Activated gamma-delta T cell (primary cell): Measurements from ENCODE around the gene RPN1.
"Not testable (repeated sequence)": the region's sequence is repeated elsewhere in the genome, so short reads cannot be mapped to it uniquely, and the experiment has no call there.

Source experiments
- DNase-seq: peaks from one replicate; lab custom pipeline; 2025; lab: John Stamatoyannopoulos, UW

The RPN1 gene

DNA sequence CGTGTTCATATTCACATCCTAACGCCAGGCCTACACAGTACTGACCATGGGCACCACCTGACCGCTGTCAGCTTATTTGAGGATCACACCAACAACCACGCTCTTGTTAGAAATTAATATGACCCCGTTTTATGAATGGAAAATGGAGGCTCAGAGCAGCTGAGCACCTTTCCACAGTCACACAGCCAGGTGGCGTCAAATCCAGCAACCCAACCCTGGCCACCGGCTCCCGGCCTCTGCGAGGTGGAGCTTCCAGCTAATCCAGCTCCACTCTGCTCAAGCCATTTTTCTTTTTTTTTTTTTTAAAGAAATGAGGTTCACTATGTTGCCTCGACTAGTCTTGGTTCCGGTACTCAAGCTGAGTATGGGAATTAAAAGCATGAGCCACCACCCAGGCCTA lies 41.3 kb downstream of the RPN1 start:
- DNase-seq, result no peak

GRCh38 chr3:128607710-128608048 lies 42.9 kb downstream of the RPN1 start:
- no peak for DNase-seq

- no peak for DNase-seq
Measured at GRCh38 chr3:128606094-128606493, 44.5 kb downstream of the RPN1 start.

- DNase-seq, result no peak
Measured at GRCh38 chr3:128605091-128606046, 45.2 kb downstream of the RPN1 start.

DNA sequence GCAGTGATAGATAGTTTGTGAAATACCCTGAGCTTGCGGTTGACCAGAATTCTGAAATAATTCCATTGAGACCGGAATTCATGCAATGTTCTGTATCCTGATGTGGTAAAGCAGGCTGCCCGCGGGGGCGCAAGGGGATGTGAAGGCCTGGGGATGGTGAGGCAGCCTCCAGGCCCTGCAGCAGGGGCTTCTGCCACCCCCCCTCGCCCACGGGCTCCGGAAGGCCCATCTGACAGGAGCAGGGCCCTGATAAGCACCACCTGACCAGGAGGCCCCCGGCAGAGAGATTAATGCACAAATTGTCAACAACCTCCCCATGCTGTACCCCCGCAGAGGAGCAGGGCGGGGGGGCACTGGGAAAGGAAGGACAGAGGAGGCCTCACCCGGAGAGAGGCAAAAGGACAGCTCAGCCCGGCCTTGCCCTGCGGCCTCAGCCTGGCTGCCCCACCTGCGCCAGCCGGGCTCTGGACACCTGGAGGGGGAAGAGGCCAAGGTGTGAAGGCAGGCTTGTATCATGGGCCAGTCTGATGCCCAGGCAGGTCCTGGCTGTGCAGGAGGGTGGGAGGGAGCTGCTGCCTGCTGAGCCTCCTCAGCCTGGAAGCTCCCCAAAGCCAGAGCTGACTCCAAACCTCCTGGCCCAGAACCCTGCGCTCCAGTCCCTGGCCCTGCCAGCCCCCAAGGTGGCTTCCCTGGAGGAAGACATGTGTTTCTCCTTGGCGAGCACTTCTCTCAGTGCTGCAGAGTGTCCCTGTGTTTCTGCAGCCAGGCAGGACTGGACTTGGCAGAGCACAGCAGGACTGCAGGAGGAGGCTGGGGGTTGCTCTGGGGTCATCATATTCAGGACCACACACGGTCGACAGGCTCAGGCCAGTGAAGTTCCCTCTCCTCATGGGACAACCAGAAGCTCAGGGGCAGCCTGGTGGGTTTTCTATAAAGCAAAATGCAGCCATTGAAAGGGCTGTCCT lies 46.5 kb downstream of the RPN1 start:
- no peak for DNase-seq

- DNase-seq, result no peak
Measured at GRCh38 chr3:128603313-128603712, 47.3 kb downstream of the RPN1 start.

GRCh38 chr3:128598884-128599664 lies 51.5 kb downstream of the RPN1 start:
- DNase-seq, result no peak

GRCh38 chr3:128597900-128598299 lies 52.7 kb downstream of the RPN1 start:
- no peak for DNase-seq

DNA sequence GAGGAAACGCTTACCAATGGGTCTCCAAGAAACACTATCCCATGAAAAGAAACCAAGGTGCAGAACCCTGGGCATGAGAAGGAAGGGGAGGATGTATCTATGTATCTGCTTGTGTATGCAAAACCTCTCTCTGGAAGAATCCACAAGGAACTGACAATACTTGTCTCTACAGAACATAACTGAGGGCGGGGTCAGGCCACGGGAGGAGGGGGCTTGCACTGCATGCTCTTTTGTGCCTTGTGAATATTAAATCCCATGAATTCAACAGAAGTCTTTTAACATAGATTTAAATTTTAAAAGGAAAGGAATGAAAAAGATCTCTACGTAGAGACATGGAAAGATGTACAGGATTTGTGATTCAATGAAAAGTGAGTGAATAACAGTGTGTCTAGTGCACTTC lies 57.8 kb downstream of the RPN1 start:
- no peak for DNase-seq

GRCh38 chr3:128591738-128592426 lies 58.7 kb downstream of the RPN1 start:
- no peak for DNase-seq

DNA sequence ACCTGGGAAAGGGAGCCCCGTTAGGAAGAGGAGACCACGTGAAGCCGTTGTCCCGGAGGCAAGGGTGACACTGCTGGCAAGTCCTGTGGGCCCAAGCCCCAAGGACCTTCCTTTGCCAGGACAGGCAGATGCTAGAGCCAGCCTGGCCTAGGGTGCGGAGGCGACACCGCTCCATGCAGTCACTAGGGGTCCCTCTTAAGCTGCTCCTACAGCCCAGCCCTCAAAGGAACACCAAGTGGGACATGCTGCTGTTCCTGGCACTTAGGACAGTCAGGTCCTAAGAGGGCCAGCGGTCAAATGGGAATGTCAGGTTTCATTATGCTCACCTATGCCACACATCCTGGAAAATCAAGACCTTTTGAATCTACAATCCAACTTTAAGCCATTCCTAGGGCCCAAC lies 59.7 kb downstream of the RPN1 start:
- DNase-seq, result no peak

GRCh38 chr3:128589985-128590384 lies 60.6 kb downstream of the RPN1 start:
- DNase-seq, result not testable (repeated sequence)

DNA sequence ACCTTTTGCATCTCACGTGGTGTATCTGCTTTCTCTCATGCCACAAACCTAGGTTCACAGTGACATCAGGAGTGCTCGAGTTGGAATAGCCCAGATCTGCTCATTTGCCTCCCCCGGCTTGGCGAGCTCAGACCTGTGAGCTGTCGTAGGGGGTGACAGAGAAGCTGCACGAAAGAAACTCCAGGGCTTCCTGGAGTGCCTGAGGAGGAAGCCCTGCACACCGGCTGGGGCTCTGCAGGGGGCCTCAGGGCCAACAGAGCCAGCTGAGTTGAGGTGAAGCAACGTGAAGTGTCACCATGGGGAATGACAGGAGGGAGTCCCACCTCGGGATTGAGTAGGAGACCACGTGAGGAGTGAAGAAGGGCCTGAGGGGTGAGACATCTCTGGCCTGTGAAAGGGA lies 62.5 kb downstream of the RPN1 start:
- no peak for DNase-seq

GRCh38 chr3:128587391-128587790 lies 63.2 kb downstream of the RPN1 start:
- DNase-seq, result no peak

GRCh38 chr3:128586932-128587331 lies 63.7 kb downstream of the RPN1 start:
- not testable (repeated sequence) for DNase-seq

DNA sequence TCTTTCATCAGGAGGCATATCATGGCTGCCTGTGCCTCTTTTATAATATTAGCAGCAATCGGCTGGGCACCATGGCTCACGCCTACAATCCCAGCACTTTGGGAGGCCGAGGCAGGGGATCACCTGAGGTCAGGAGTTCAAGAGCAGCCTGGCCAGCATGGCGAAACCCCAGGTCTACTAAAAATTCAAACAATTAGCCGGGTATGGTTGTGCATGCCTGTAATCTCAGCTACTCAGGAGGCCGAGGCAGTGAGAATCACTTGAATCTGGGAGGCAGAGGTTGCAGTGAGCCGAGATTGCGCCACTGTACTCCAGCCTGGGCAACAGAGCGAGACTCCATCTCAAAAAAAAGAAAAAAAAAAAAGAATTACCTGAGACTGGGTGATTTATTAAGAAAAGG lies 64.2 kb downstream of the RPN1 start:
- not testable (repeated sequence) for DNase-seq

GRCh38 chr3:128585974-128586373 lies 64.6 kb downstream of the RPN1 start:
- no peak for DNase-seq

- no peak for DNase-seq
Measured at GRCh38 chr3:128585189-128585588, 65.4 kb downstream of the RPN1 start.

DNA sequence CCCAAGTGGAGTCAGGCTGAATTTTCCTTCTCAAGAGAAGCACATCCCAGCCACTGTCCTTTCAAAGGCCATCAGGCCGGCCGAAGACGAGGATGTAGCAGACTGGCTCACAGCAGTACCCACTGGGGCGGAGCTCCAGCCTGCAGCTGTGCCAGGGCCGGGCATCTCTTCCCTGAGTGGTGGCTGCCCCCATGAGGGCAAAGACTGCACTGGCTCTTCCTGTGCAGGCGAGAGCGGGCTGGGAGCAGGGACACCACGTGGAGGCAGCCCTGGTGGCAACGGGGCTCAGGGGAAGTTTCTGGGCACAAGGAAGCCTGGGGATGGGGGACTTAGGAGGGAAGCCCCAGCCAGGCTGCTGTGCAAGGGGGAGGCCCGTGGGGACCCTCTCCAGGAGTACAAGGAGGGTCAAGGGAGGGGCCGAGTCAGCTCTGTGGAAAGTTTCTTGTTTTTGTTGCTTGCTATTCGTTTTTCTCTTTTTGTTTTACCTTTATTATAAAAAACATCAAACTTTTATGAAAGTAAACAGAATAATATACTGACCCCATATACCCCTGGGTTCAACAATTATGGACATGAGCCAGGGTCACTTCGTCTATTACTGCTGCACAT lies 66.1 kb downstream of the RPN1 start:
- no peak for DNase-seq

- no peak for DNase-seq
Measured at GRCh38 chr3:128581566-128581965, 69.1 kb downstream of the RPN1 start.

GRCh38 chr3:128579927-128580326 lies 70.7 kb downstream of the RPN1 start:
- no peak for DNase-seq
